Measurements from ENCODE around the gene TRIM41. TPM values are rescaled to one million over a fixed set of nuclear protein-coding genes. Genes with fewer than 3 reads are reported as not detected.

The TRIM41 gene
- total RNA-seq, 1 donor = 15.9 TPM

- H3K4me3 ChIP-seq (ENCODE audit: insufficient read depth, low read length) = peak overlapping the region; percentile 99
- peaks cover 65% of the 10 kb centered on the region for H3K36me3 ChIP-seq (ENCODE audit: insufficient read depth, low read length)
- peaks cover 79% of the 10 kb centered on the region for H3K79me2 ChIP-seq (ENCODE audit: insufficient read depth, low read length)
- peaks cover 30% of the 10 kb centered on the region for H3K4me1 ChIP-seq (ENCODE audit: insufficient read depth, low read length)
- H3K4me2 ChIP-seq (ENCODE audit: insufficient read depth, low read length) = peak overlapping the region; percentile 100
- H4K20me1 ChIP-seq (ENCODE audit: insufficient read depth, low read length) = peaks cover 55% of the 10 kb centered on the region
- peak; percentile 27 for TF ChIP-seq CTCF (IDR thresholded peaks at IDR 0.05; ENCODE audit: extremely low read depth, low read depth, low read length)
- no peaks in the 10 kb centered on the region for H3K27me3 ChIP-seq (ENCODE audit: insufficient read depth, low read length)
- H3K27ac ChIP-seq (ENCODE audit: low read depth, low read length) = peak overlapping the region; percentile 95
- H3K9me3 ChIP-seq (ENCODE audit: low read depth, low read length) = no peaks in the 10 kb centered on the region
- DNase-seq (ENCODE audit: insufficient read length, low spot score, missing footprints) = peak; percentile 98
- H2AFZ ChIP-seq (ENCODE audit: low read length) = no peak overlapping the region
Measured at GRCh38 chr5:181241393-181241975, 18.4 kb downstream of the TRIM41 start.

- Histone ChIP-seq H3K36me3 (ENCODE audit: insufficient read depth, low read length) (peaks cover 60% of the 10 kb centered on the region), H3K4me2 (ENCODE audit: insufficient read depth, low read length) (peak overlapping the region; percentile 100), H3K4me1 (ENCODE audit: insufficient read depth, low read length) (peaks cover 30% of the 10 kb centered on the region), H3K4me3 (ENCODE audit: insufficient read depth, low read length) (peak overlapping the region; percentile 99), H3K27ac (ENCODE audit: low read depth, low read length) (peak overlapping the region; percentile 95), H3K79me2 (ENCODE audit: insufficient read depth, low read length) (peaks cover 84% of the 10 kb centered on the region), H4K20me1 (ENCODE audit: insufficient read depth, low read length) (peaks cover 55% of the 10 kb centered on the region), H3K9me3 (ENCODE audit: low read depth, low read length) (no peaks in the 10 kb centered on the region), H2AFZ (ENCODE audit: low read length) (no peak overlapping the region), H3K27me3 (ENCODE audit: insufficient read depth, low read length) (no peaks in the 10 kb centered on the region)
- DNase-seq (ENCODE audit: insufficient read length, low spot score, missing footprints) = no peak
- TF ChIP-seq CTCF (IDR thresholded peaks at IDR 0.05; ENCODE audit: extremely low read depth, low read depth, low read length) = no peak
Measured at GRCh38 chr5:181242031-181242451, 19.0 kb downstream of the TRIM41 start.

GRCh38 chr5:181243018-181243563 lies 20.0 kb downstream of the TRIM41 start:
- H3K36me3 ChIP-seq (ENCODE audit: insufficient read depth, low read length) = peaks cover 49% of the 10 kb centered on the region
- H3K4me1 ChIP-seq (ENCODE audit: insufficient read depth, low read length) = peaks cover 36% of the 10 kb centered on the region
- peak overlapping the region; percentile 95 for H3K27ac ChIP-seq (ENCODE audit: low read depth, low read length)
- TF ChIP-seq CTCF (IDR thresholded peaks at IDR 0.05; ENCODE audit: extremely low read depth, low read depth, low read length) = no peak
- no peaks in the 10 kb centered on the region for H3K9me3 ChIP-seq (ENCODE audit: low read depth, low read length)
- H4K20me1 ChIP-seq (ENCODE audit: insufficient read depth, low read length) = peaks cover 49% of the 10 kb centered on the region
- no peak for DNase-seq (ENCODE audit: insufficient read length, low spot score, missing footprints)
- peaks cover 83% of the 10 kb centered on the region for H3K79me2 ChIP-seq (ENCODE audit: insufficient read depth, low read length)
- H3K4me3 ChIP-seq (ENCODE audit: insufficient read depth, low read length) = peak overlapping the region; percentile 99
- H3K4me2 ChIP-seq (ENCODE audit: insufficient read depth, low read length) = peak overlapping the region; percentile 100
- H2AFZ ChIP-seq (ENCODE audit: low read length) = peak overlapping the region; percentile 99
- no peaks in the 10 kb centered on the region for H3K27me3 ChIP-seq (ENCODE audit: insufficient read depth, low read length)

- no peaks in the 10 kb centered on the region for H3K27me3 ChIP-seq (ENCODE audit: insufficient read depth, low read length)
- H3K27ac ChIP-seq (ENCODE audit: low read depth, low read length) = peak within 1 kb of the TSS; percentile 95
- H3K9me3 ChIP-seq (ENCODE audit: low read depth, low read length) = no peaks in the 10 kb centered on the region
- H4K20me1 ChIP-seq (ENCODE audit: insufficient read depth, low read length) = peaks cover 47% of the 10 kb centered on the region
- no peak for TF ChIP-seq CTCF (IDR thresholded peaks at IDR 0.05; ENCODE audit: extremely low read depth, low read depth, low read length)
- peaks cover 42% of the 10 kb centered on the region for H3K4me1 ChIP-seq (ENCODE audit: insufficient read depth, low read length)
- peak within 1 kb of the TSS; percentile 100 for H3K4me2 ChIP-seq (ENCODE audit: insufficient read depth, low read length)
- peaks cover 43% of the 10 kb centered on the region for H3K36me3 ChIP-seq (ENCODE audit: insufficient read depth, low read length)
- peak within 1 kb of the TSS; percentile 99 for H2AFZ ChIP-seq (ENCODE audit: low read length)
- H3K79me2 ChIP-seq (ENCODE audit: insufficient read depth, low read length) = peaks cover 84% of the 10 kb centered on the region
- peak within 1 kb of the TSS; percentile 99 for H3K4me3 ChIP-seq (ENCODE audit: insufficient read depth, low read length)
- DNase-seq (ENCODE audit: insufficient read length, low spot score, missing footprints) = peak; percentile 95
Measured at GRCh38 chr5:181243564-181244343, 20.7 kb downstream of the TRIM41 start, which contains the start of gene RACK1. RACK1 (minus strand) TSS chr5:181243906; CDS start chr5:181243800, 106 bp downstream.
